Ishikawa (cell line): Measurements from ENCODE around the gene PDE7B.

Experiments used
- CEBPB ChIP-seq: IDR thresholded peaks from 2 replicates; pipeline ENCODE4 v1.6.1; 2012
- CREB1 ChIP-seq: IDR thresholded peaks from 2 replicates; pipeline ENCODE4 v1.6.1; 2012; ENCODE audit warnings: low read depth
- EGR1 ChIP-seq: IDR thresholded peaks from 2 replicates; pipeline ENCODE4 v1.6.1; 2012
- EP300 ChIP-seq: IDR thresholded peaks from 2 replicates; pipeline ENCODE4 v1.6.1; 2012; ENCODE audit warnings: borderline replicate concordance
- FOXM1 ChIP-seq: IDR thresholded peaks from 2 replicates; pipeline ENCODE4 v1.6.1; 2012; ENCODE audit warnings: low read depth, borderline replicate concordance
- MAX ChIP-seq: IDR thresholded peaks from 2 replicates; pipeline ENCODE4 v1.6.1; 2012
- NFIC ChIP-seq: IDR thresholded peaks from 2 replicates; pipeline ENCODE4 v1.6.1; 2012
- RAD21 ChIP-seq: IDR thresholded peaks from 2 replicates; pipeline ENCODE4 v1.6.1; 2012; ENCODE audit warnings: low read depth
- REST ChIP-seq: IDR thresholded peaks from 2 replicates; pipeline ENCODE4 v1.6.1; 2012; ENCODE audit warnings: low read depth, mild to moderate bottlenecking
- TAF1 ChIP-seq: IDR thresholded peaks from 2 replicates; pipeline ENCODE4 v1.6.1; 2012; ENCODE audit warnings: low read depth, mild to moderate bottlenecking
- TEAD4 ChIP-seq: IDR thresholded peaks from 2 replicates; pipeline ENCODE4 v1.6.1; 2012
- USF1 ChIP-seq: IDR thresholded peaks from 2 replicates; pipeline ENCODE4 v1.6.1; 2012
- YY1 ChIP-seq: IDR thresholded peaks from 2 replicates; pipeline ENCODE4 v1.6.1; 2012; ENCODE audit warnings: low read depth
- ZBTB7A ChIP-seq: IDR thresholded peaks from 2 replicates; pipeline ENCODE4 v1.6.1; 2012; ENCODE audit warnings: low read depth

PDE7B gene

GRCh38 chr6:136236466-136237293 lies 385.2 kb downstream of the PDE7B start:
- TF ChIP-seq FOXM1 = no peak
- no peak for TF ChIP-seq REST
- no peak for TF ChIP-seq RAD21
- TF ChIP-seq MAX = no peak
- TF ChIP-seq TEAD4 = no peak
- no peak for TF ChIP-seq YY1
- no peak for TF ChIP-seq NFIC
- no peak for TF ChIP-seq EGR1
- no peak for TF ChIP-seq TAF1
- no peak for TF ChIP-seq EP300
- TF ChIP-seq CREB1 = no peak
- TF ChIP-seq CEBPB = no peak
- TF ChIP-seq USF1 = no peak

- TF ChIP-seq ZBTB7A = no peak
- TF ChIP-seq TAF1 = no peak
- TF ChIP-seq USF1 = no peak
- no peak for TF ChIP-seq CEBPB
- no peak for TF ChIP-seq REST
- no peak for TF ChIP-seq EP300
- no peak for TF ChIP-seq FOXM1
Observed at GRCh38 chr6:136244061-136244616, 392.6 kb downstream of the PDE7B start.
